ENCODE measurements around the gene PREX1. TPM values are rescaled to one million over a fixed set of nuclear protein-coding genes. Genes with fewer than 3 reads are reported as not detected.

The PREX1 gene
- total RNA-seq, 3 donors from 2014 or later: 9.9 to 14.1 (median 13.5) TPM

GRCh38 chr20:48665785-48666184 is 162.0 kb downstream of the PREX1 start:
- Histone ChIP-seq H3K4me3 (no peak overlapping the region), H3K36me3 (ENCODE audit: low read depth) (no peaks in the 10 kb centered on the region), H3K4me1 (ENCODE audit: low read depth) (no peaks in the 10 kb centered on the region), H3K9me3 (no peaks in the 10 kb centered on the region)
- TF ChIP-seq CTCF (IDR thresholded peaks at IDR 0.05): no peak
- intact Hi-C loops (cut with DNase I, micrococcal nuclease): no loop called here
- ATAC-seq (no peak), DNase-seq (no peak)

GRCh38 chr20:48662711-48663110 is 165.1 kb downstream of the PREX1 start:
- DNase-seq: no peak
- intact Hi-C loops (cut with DNase I, micrococcal nuclease): no loop called here
- Histone ChIP-seq H3K4me1 (ENCODE audit: low read depth) (no peaks in the 10 kb centered on the region), H3K9me3 (no peaks in the 10 kb centered on the region), H3K36me3 (ENCODE audit: low read depth) (no peaks in the 10 kb centered on the region), H3K4me3 (no peak overlapping the region)
- no peak for TF ChIP-seq CTCF (IDR thresholded peaks at IDR 0.05)
- no peak for ATAC-seq

GRCh38 chr20:48661575-48662455 is 166.0 kb downstream of the PREX1 start:
- no peak overlapping the region for H3K4me3 ChIP-seq
- ATAC-seq: no peak
- no peak for TF ChIP-seq CTCF (IDR thresholded peaks at IDR 0.05)
- H3K9me3 ChIP-seq: no peaks in the 10 kb centered on the region
- H3K4me1 ChIP-seq (ENCODE audit: low read depth): no peaks in the 10 kb centered on the region
- H3K36me3 ChIP-seq (ENCODE audit: low read depth): no peaks in the 10 kb centered on the region
- intact Hi-C loops (cut with DNase I, micrococcal nuclease): no loop called here
- no peak for DNase-seq

- ATAC-seq (no peak), DNase-seq (no peak)
- TF ChIP-seq CTCF (IDR thresholded peaks at IDR 0.05): no peak
- intact Hi-C loops (cut with DNase I, micrococcal nuclease): no loop called here
- Histone ChIP-seq H3K4me3 (no peak overlapping the region), H3K36me3 (ENCODE audit: low read depth) (no peaks in the 10 kb centered on the region), H3K9me3 (no peaks in the 10 kb centered on the region), H3K4me1 (ENCODE audit: low read depth) (no peaks in the 10 kb centered on the region)
These were observed 167.0 kb downstream of the PREX1 start for GRCh38 chr20:48660788-48661187.

- H3K36me3 ChIP-seq (ENCODE audit: low read depth): no peaks in the 10 kb centered on the region
- ATAC-seq: no peak
- DNase-seq: no peak
- no peaks in the 10 kb centered on the region for H3K4me1 ChIP-seq (ENCODE audit: low read depth)
- no peak overlapping the region for H3K4me3 ChIP-seq
- no peaks in the 10 kb centered on the region for H3K9me3 ChIP-seq
- TF ChIP-seq CTCF (IDR thresholded peaks at IDR 0.05): no peak
- intact Hi-C loops (cut with DNase I, micrococcal nuclease): loop anchor here (5.0 kb wide), 1 partner anchor 247 kb away; no protein-coding TSS in a partner anchor
These were observed 167.9 kb downstream of the PREX1 start for GRCh38 chr20:48659858-48660257.

Measured in mucosa of descending colon (tissue), 3 donors.